ENCODE results near the gene GKN2.

DNA sequence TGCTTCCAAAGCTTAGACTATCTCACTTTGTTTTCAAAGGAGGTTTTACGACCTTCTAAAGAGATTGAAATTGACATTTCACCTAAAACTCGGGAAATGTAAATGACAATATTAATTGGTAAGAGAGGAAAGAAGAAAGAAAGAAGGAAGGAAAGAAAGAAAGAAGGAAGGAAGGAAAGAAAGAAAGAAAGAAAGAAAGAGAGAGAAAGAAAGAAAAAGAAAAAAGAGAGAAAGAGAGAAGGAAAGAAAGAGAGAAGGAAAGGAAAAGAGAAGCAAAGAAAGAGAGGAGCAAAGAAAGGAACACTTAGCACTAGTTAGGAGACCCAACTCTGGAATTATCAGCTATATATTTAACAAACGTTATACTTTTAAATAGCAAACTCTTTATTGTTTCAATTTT is 25.4 kb upstream of the GKN2 start:
- TF ChIP-seq, protein P1, sequence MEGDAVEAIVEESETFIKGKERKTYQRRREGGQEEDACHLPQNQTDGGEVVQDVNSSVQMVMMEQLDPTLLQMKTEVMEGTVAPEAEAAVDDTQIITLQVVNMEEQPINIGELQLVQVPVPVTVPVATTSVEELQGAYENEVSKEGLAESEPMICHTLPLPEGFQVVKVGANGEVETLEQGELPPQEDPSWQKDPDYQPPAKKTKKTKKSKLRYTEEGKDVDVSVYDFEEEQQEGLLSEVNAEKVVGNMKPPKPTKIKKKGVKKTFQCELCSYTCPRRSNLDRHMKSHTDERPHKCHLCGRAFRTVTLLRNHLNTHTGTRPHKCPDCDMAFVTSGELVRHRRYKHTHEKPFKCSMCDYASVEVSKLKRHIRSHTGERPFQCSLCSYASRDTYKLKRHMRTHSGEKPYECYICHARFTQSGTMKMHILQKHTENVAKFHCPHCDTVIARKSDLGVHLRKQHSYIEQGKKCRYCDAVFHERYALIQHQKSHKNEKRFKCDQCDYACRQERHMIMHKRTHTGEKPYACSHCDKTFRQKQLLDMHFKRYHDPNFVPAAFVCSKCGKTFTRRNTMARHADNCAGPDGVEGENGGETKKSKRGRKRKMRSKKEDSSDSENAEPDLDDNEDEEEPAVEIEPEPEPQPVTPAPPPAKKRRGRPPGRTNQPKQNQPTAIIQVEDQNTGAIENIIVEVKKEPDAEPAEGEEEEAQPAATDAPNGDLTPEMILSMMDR (IDR thresholded peaks at IDR 0.05; ENCODE audit: borderline replicate concordance, extremely low read depth, low read length, poor library complexity, severe bottlenecking) = no peak
- TF ChIP-seq EZH2 (IDR thresholded peaks at IDR 0.05; ENCODE audit: borderline replicate concordance, low read depth, low read length, severe bottlenecking) = no peak
